ENCODE results near the gene RETREG3. TPM values are rescaled to one million over a fixed set of nuclear protein-coding genes. Genes with fewer than 3 reads are reported as not detected.

RETREG3 gene
- total and polyA plus RNA-seq, 2 of the 13 experiments (the other 11 are each of a cell fraction or from before 2014, with no cell fraction given) = 47.0 to 55.8 TPM

DNA sequence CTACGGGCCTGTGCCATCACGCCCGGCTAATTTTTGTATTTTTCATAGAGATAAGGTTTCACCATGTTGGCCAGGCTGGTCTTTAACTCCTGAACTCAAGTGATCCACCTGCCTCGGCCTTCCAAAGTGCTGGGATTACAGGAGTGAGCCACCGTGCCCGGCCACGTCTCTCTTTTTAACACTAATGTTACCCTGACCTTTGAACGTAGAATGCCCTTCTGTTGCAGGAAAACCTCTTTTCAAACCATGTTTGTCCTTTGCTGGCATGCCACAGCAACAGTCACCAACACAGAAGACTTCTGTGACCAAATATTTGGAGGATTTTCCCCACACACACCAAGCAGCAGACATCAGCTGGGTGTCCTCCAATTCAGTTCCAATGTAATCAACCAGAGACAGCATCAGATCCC lies 64.3 kb downstream of the RETREG3 start (continued):
- TF ChIP-seq, protein P1, sequence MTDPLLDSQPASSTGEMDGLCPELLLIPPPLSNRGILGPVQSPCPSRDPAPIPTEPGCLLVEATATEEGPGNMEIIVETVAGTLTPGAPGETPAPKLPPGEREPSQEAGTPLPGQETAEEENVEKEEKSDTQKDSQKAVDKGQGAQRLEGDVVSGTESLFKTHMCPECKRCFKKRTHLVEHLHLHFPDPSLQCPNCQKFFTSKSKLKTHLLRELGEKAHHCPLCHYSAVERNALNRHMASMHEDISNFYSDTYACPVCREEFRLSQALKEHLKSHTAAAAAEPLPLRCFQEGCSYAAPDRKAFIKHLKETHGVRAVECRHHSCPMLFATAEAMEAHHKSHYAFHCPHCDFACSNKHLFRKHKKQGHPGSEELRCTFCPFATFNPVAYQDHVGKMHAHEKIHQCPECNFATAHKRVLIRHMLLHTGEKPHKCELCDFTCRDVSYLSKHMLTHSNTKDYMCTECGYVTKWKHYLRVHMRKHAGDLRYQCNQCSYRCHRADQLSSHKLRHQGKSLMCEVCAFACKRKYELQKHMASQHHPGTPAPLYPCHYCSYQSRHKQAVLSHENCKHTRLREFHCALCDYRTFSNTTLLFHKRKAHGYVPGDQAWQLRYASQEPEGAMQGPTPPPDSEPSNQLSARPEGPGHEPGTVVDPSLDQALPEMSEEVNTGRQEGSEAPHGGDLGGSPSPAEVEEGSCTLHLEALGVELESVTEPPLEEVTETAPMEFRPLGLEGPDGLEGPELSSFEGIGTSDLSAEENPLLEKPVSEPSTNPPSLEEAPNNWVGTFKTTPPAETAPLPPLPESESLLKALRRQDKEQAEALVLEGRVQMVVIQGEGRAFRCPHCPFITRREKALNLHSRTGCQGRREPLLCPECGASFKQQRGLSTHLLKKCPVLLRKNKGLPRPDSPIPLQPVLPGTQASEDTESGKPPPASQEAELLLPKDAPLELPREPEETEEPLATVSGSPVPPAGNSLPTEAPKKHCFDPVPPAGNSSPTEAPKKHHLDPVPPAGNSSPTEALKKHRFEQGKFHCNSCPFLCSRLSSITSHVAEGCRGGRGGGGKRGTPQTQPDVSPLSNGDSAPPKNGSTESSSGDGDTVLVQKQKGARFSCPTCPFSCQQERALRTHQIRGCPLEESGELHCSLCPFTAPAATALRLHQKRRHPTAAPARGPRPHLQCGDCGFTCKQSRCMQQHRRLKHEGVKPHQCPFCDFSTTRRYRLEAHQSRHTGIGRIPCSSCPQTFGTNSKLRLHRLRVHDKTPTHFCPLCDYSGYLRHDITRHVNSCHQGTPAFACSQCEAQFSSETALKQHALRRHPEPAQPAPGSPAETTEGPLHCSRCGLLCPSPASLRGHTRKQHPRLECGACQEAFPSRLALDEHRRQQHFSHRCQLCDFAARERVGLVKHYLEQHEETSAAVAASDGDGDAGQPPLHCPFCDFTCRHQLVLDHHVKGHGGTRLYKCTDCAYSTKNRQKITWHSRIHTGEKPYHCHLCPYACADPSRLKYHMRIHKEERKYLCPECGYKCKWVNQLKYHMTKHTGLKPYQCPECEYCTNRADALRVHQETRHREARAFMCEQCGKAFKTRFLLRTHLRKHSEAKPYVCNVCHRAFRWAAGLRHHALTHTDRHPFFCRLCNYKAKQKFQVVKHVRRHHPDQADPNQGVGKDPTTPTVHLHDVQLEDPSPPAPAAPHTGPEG (CRISPR knock-in tag; IDR thresholded peaks at IDR 0.05) = peak; percentile 27; the same call in 1 of the 2 replicates
- 0 out of 2 replicates have a peak, but pooled peaks have one; percentile 11 for TF ChIP-seq NCOA2 (CRISPR knock-in tag; IDR thresholded peaks at IDR 0.05)
- TF ChIP-seq ZNF317 (CRISPR knock-in tag; IDR thresholded peaks at IDR 0.05) = peak; percentile 22; the same call in 1 of the 2 replicates
- TF ChIP-seq HDAC2 (CRISPR knock-in tag; IDR thresholded peaks at IDR 0.05) = peak; percentile 41; the same call in 1 of the 2 replicates
- 0 out of 2 replicates have a peak, but pooled peaks have one; percentile 24 for TF ChIP-seq THRA (CRISPR knock-in tag; IDR thresholded peaks at IDR 0.05; ENCODE audit: borderline replicate concordance)
- 0 out of 2 replicates have a peak, but pooled peaks have one; percentile 48 for TF ChIP-seq BRD4 (CRISPR knock-in tag; IDR thresholded peaks at IDR 0.05)
- TF ChIP-seq, protein P2, sequence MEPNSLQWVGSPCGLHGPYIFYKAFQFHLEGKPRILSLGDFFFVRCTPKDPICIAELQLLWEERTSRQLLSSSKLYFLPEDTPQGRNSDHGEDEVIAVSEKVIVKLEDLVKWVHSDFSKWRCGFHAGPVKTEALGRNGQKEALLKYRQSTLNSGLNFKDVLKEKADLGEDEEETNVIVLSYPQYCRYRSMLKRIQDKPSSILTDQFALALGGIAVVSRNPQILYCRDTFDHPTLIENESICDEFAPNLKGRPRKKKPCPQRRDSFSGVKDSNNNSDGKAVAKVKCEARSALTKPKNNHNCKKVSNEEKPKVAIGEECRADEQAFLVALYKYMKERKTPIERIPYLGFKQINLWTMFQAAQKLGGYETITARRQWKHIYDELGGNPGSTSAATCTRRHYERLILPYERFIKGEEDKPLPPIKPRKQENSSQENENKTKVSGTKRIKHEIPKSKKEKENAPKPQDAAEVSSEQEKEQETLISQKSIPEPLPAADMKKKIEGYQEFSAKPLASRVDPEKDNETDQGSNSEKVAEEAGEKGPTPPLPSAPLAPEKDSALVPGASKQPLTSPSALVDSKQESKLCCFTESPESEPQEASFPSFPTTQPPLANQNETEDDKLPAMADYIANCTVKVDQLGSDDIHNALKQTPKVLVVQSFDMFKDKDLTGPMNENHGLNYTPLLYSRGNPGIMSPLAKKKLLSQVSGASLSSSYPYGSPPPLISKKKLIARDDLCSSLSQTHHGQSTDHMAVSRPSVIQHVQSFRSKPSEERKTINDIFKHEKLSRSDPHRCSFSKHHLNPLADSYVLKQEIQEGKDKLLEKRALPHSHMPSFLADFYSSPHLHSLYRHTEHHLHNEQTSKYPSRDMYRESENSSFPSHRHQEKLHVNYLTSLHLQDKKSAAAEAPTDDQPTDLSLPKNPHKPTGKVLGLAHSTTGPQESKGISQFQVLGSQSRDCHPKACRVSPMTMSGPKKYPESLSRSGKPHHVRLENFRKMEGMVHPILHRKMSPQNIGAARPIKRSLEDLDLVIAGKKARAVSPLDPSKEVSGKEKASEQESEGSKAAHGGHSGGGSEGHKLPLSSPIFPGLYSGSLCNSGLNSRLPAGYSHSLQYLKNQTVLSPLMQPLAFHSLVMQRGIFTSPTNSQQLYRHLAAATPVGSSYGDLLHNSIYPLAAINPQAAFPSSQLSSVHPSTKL (CRISPR knock-in tag; IDR thresholded peaks at IDR 0.05) = peak; percentile 75; the same call in 1 of the 2 replicates
- TF ChIP-seq CHD2 (IDR thresholded peaks at IDR 0.05; ENCODE audit: low read depth, low read length) = no peak
- TF ChIP-seq ASH2L (IDR thresholded peaks at IDR 0.05; ENCODE audit: insufficient read length, low read depth, low read length) = peak; percentile 33
- TF ChIP-seq PHF21A (CRISPR knock-in tag; IDR thresholded peaks at IDR 0.05) = peak; percentile 64; the same call in 1 of the 2 replicates
- no peak for TF ChIP-seq THYN1 (CRISPR knock-in tag; IDR thresholded peaks at IDR 0.05; ENCODE audit: borderline replicate concordance, low read depth)
- no peak for TF ChIP-seq TFDP2 (CRISPR knock-in tag; IDR thresholded peaks at IDR 0.05)
- TF ChIP-seq LCORL (IDR thresholded peaks at IDR 0.05) = peak; percentile 70; the same call in 1 of the 2 replicates
- peak; percentile 63 for TF ChIP-seq LCORL (CRISPR knock-in tag; IDR thresholded peaks at IDR 0.05)
- no peak for TF ChIP-seq ZNF362 (CRISPR knock-in tag; IDR thresholded peaks at IDR 0.05; ENCODE audit: borderline replicate concordance)

All from HepG2 (cell line).